PFSK-1 (cell line): ENCODE results near the gene DGAT2.

ENCODE experiments used
- FOXP2 ChIP-seq: optimal IDR thresholded peaks from 2 replicates; pipeline ENCODE3; 2011; ENCODE audit warnings: borderline replicate concordance, control low read depth, inconsistent platforms; ENCODE audit not compliant: insufficient read depth; ENCODE audit errors: extremely low read length, extremely low read depth
- POLR2AphosphoS5 ChIP-seq: IDR thresholded peaks from 2 replicates; pipeline ENCODE4 v1.6.1; 2012; ENCODE audit warnings: low read depth, mild to moderate bottlenecking, control low read depth, low read length, moderate library complexity
- SIN3A ChIP-seq: IDR thresholded peaks from 2 replicates; pipeline ENCODE4 v1.6.1; 2012; ENCODE audit warnings: mild to moderate bottlenecking, low read length, moderate library complexity, borderline replicate concordance; ENCODE audit not compliant: insufficient read depth
- TAF1 ChIP-seq: IDR thresholded peaks from 2 replicates; pipeline ENCODE4 v1.6.1; 2012; ENCODE audit warnings: low read length, control low read depth, borderline replicate concordance; ENCODE audit not compliant: insufficient read depth
- TF ChIP-seq, protein P1 (sequence below), 2 experiments: IDR thresholded peaks; 2 replicates each; pipeline versions ENCODE4 v1.6.1 to v1.8.0; 2011 to 2012; ENCODE audit warnings: low read depth in 2 of 2, low read length in 2 of 2, control low read depth in 1 of 2, inconsistent platforms in 1 of 2, mild to moderate bottlenecking in 1 of 2, moderate library complexity in 1 of 2; ENCODE audit not compliant: insufficient read depth in 1 of 2

The DGAT2 gene

DNA sequence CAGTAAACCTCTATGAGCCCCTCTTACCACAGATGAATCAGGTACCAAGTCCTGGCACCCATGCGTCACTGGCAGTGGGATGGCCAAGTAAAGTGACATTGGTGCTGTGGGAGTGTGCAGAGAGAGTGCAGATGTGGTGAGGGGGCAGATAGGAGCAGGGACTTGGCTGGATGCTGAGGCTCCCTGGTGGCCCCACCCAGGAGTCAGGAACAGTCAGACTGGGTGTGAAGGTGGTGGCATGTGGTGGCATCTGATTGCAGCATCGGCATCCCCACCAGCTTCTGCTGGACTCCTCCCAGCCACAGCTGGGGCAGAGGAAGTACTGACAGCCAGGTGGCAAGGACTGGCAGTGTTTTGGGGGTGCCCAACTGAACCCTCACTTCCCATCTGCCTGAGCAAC lies 11.4 kb downstream of the DGAT2 start:
- TF ChIP-seq POLR2AphosphoS5: no peak
- TF ChIP-seq TAF1: no peak
- TF ChIP-seq SIN3A: no peak
- TF ChIP-seq FOXP2: no peak
- TF ChIP-seq, protein P1, sequence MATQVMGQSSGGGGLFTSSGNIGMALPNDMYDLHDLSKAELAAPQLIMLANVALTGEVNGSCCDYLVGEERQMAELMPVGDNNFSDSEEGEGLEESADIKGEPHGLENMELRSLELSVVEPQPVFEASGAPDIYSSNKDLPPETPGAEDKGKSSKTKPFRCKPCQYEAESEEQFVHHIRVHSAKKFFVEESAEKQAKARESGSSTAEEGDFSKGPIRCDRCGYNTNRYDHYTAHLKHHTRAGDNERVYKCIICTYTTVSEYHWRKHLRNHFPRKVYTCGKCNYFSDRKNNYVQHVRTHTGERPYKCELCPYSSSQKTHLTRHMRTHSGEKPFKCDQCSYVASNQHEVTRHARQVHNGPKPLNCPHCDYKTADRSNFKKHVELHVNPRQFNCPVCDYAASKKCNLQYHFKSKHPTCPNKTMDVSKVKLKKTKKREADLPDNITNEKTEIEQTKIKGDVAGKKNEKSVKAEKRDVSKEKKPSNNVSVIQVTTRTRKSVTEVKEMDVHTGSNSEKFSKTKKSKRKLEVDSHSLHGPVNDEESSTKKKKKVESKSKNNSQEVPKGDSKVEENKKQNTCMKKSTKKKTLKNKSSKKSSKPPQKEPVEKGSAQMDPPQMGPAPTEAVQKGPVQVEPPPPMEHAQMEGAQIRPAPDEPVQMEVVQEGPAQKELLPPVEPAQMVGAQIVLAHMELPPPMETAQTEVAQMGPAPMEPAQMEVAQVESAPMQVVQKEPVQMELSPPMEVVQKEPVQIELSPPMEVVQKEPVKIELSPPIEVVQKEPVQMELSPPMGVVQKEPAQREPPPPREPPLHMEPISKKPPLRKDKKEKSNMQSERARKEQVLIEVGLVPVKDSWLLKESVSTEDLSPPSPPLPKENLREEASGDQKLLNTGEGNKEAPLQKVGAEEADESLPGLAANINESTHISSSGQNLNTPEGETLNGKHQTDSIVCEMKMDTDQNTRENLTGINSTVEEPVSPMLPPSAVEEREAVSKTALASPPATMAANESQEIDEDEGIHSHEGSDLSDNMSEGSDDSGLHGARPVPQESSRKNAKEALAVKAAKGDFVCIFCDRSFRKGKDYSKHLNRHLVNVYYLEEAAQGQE (IDR thresholded peaks at IDR 0.05; ENCODE audit: insufficient read depth in 1 of 2, low read depth in 2 of 2, low read length in 2 of 2): no peak

DNA sequence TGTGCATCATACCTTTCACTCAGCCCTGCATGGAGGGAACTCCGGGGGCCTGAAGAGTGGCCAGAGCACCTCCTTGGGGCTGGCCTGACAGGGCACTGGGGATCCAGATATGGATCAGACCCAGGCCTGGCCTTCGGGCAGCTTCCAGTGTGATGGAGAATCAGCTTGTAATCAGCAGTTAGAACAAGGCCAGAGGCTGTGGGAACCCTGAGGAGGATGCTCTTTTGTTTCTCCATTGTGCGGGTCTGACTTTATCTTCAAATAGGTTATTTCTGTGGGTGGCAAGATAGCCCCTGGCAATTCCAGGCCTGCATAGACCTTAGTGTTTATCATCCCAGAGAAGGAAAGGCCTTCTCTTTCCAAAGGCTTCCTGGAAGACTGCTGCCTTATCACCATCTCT lies 12.3 kb downstream of the DGAT2 start:
- TF ChIP-seq POLR2AphosphoS5 (no peak), TAF1 (no peak), FOXP2 (no peak), SIN3A (no peak)
- TF ChIP-seq, protein P1 (IDR thresholded peaks at IDR 0.05; ENCODE audit: insufficient read depth in 1 of 2, low read depth in 2 of 2, low read length in 2 of 2): no peak

DNA sequence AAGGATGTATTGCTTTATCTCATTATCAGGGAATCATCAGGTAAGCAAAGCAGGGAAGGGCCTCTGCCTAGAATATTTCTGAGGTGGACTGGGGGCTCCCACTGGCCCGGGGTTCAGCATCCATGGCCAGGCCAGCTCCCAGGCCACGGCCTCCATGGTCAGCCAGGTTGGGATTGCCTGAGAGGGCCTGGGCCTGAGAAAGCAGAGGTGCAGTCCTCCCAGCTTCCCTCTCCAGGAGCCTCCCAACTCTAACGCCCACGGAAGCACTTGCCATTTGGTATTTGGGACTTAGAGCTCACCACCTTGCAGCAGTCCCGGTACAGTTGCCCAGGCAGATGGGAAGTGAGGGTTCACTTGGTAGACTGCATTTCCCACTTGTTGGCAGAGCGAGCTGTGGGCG lies 12.7 kb downstream of the DGAT2 start:
- TF ChIP-seq, protein P1 (IDR thresholded peaks at IDR 0.05; ENCODE audit: insufficient read depth in 1 of 2, low read depth in 2 of 2, low read length in 2 of 2): no peak
- TF ChIP-seq FOXP2 (no peak), SIN3A (no peak), POLR2AphosphoS5 (no peak), TAF1 (no peak)

DNA sequence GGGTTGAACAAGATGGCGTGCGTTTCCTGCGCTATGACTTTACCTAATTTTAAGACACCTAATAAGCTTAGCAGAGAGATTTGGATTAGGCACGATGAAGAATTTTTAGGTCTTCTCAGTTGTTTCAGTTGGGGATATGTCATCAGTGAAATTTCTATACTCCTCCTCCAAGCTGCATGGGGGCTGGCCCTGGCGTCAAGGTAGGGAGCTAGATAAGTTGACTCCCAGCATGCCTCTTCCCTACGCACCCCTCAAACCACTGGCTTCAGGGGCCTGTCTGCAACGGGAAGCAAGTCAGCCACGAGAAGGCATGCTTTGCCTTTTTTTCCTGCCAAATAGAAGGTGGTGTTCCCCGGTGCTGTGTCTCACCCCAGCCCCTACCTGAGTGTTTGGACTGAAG lies 13.3 kb downstream of the DGAT2 start:
- TF ChIP-seq, protein P1 (IDR thresholded peaks at IDR 0.05; ENCODE audit: insufficient read depth in 1 of 2, low read depth in 2 of 2, low read length in 2 of 2): no peak
- TF ChIP-seq FOXP2 (no peak), SIN3A (no peak), POLR2AphosphoS5 (no peak), TAF1 (no peak)
